ENCODE measurements around the gene BLOC1S6.

GRCh38 chr15:45551676-45552075, 35.5 kb upstream of the BLOC1S6 start:
- TF ChIP-seq CTCF (IDR thresholded peaks at IDR 0.05) (no peak), POLR2A (IDR thresholded peaks at IDR 0.05) (no peak), POLR2AphosphoS5 (IDR thresholded peaks at IDR 0.05) (no peak)

Data from prostate gland (tissue), 2 donors.